Activated CD8-positive, alpha-beta memory T cell treated with anti-CD3 and anti-CD28 coated beads, Interleukin-2, amount 50 U/mL, for 4 hours (primary cell): Measurements from ENCODE around the gene ITGB7.
"Not testable (repeated sequence)": the region's sequence is repeated elsewhere in the genome, so short reads cannot be mapped to it uniquely, and the experiment has no call there.

ENCODE experiments used
- DNase-seq: peaks from one replicate; pipeline ENCODE4 v3.0.0-alpha.2; 2020

ITGB7 gene

GRCh38 chr12:53215497-53215896, 8.4 kb upstream of the ITGB7 start:
- no peak for DNase-seq

DNA sequence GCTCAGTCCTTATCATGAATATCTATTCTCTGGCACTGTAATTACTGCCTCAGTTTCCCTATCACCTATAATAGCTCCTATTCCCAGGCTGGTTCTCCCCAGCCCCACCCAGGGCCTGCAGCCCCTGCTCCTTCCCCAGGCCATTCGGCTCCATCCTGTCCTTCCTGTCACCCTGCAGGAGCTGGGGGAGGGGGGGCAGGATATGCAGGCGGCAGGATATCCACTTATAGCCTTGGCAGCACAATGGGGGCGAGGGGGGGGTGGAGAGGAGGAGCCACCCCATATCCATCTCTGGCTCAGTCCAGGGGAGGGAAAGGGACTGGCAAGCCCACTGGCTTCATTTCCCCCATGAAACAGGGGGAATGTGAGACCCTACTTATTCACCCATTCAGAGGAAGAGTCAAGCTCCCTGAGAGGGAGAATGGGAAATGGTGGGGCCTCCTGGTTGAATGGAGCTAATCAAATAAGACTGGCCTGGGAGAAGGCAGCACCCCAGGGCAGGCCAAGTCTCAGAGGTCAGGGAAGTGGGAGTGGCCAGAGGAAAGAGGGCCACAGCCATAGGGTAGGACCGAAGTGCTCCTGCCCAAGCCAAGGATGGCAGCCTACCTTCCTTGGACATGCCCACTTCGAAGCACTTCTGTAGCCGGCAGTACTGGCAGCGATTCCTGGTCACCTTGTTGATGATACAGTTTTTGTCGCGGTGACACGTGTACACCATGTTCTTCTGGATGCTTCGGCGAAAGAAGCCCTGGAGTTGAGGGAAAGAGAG, 7.8 kb upstream of the ITGB7 start:
- DNase-seq, result no peak

GRCh38 chr12:53214221-53214620, 7.2 kb upstream of the ITGB7 start:
- no peak for DNase-seq

DNA sequence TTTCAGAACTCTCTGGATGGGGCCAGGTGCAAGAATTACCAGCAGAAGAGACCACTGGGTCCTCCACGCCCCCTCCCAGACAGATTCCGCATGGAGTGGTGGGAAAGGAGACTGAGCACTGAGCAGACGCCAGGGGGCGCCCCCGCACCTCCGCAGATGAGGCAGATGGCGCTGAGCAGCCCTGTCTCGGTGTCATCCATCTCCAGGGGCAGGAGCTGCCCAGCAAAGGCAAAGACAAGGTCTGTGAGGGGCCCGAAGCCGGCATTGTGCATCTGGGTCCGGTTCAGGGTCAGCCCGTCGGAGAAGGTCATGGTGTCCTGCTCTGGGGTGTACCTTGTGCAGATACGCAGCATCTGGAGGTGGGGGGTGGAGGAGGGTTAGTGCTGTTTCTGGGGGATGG, 6.3 kb upstream of the ITGB7 start:
- peak; percentile 88 for DNase-seq

DNA sequence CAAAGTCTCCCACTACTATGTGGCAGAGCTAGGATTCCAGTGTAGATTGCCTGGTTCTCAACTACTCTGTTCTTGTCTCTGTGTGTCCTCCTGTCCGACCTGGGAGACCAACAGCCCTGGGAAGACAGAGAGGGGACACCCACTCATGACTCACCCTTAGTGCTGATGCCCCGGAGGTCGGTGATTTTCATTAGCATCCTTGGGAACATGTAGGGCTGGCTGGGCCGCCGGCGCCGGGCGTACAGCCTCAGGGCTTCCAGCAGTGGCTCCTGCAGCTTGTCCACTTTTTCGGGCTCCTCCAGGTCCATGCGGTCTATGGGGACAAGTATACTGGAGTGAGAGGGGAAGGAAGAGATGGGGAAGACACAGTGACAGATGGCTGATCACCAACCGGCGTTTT, 5.9 kb upstream of the ITGB7 start:
- no peak for DNase-seq

GRCh38 chr12:53211476-53212381, 4.7 kb upstream of the ITGB7 start:
- no peak for DNase-seq

DNA sequence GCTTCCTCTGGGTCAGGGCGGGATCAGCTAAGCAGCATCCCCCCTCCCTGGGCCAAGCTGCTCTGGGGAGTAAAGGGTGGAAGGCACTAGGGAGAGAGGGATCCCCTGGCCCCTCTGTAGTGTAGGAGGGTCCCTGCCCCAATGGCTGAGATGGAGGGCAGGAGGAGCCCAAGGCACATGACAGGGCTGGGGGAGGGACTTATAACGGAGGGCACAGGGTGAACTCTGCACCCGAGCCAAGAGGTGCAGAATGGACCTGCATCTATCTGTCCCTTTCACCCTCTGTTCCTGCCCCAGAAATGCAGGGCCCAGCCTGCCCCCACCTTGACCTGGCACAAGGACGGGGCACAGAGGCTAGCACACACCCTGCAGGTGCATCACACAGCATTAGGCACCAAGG, 3.8 kb upstream of the ITGB7 start:
- no peak for DNase-seq

DNA sequence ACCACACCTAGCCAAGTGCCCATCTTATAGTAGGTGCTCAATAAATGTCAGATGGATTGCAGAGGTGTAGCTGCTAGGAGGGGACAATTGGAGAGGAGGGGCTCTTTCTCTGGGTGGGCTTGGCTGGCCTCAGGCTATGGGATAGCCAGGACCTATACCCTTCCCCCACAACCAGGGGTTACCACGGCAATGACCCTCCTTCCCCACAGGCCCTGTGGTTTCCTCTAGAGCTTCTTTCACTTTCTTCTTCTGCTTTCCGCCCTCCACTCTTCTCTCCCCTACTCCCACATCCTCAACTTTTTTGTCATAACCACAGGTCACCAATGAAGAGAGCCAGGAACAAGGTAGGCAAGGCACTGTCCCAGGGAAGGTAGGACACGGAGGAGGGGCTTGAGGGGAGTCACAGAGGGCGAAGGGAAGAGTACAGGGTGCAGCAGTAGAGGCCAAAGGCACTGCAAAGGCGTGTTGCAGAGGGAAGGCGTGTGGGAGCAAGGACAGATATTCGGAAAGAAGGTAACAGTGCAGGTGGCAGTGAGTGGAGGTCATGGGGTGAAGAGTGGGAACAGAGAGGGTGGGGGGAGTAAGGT, 1.9 kb upstream of the ITGB7 start:
- no peak for DNase-seq

DNA sequence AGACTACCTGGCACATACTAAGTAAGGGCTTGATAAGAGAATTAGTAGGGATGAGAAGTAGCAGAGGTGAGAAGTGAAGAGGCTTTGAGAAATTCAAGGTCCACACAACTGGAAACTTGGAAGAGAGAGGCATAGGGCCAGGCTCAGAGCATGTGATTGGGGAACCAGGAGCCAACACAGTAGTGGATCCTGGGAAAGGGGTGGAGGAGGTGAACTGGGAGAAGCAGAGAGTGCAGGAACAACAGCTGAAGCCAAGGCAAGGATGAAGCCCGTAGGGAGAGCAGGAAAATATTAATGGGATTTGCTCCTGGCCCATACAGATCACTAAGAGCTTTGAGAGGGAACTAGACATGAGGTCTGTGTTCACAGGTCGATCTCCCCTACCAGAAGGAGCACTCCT, 1.4 kb upstream of the ITGB7 start:
- no peak for DNase-seq

DNA sequence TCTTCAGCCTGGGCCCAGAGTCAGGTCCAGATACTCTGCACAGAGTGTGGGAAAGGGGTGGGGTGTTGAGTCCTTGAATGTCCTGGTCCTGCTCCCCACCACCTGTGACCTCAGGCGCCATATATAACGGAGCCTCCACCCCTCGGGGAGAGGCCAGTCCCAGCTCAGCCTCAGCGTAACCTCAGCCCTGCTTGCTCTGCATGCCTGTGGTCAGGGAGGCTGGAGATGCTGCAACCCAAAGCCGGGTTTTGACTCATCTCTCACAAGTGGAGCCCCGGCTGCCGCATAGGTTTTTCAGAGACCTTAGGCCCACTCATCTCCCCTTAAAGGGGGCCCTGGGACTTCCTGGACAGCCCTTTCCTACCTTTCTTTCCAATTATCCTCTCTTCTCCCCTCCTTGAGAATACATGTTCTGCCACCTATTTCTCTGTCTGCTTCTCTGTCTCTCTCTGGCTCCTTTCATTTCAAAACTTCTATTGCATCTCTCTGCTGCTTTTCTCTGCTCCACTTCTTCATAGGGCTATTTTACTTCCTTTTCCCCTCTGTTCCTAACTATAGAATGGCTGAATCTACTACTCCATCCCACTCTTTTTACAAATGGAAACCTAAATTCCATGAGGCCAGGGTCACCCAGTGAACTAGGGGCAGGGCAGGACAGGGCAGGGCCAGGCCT, 1.2 kb downstream of the ITGB7 start:
- peak; percentile 61 for DNase-seq

GRCh38 chr12:53204351-53204750, 2.7 kb downstream of the ITGB7 start:
- no peak for DNase-seq

GRCh38 chr12:53202316-53202715, 4.7 kb downstream of the ITGB7 start:
- DNase-seq, result not testable (repeated sequence)

DNA sequence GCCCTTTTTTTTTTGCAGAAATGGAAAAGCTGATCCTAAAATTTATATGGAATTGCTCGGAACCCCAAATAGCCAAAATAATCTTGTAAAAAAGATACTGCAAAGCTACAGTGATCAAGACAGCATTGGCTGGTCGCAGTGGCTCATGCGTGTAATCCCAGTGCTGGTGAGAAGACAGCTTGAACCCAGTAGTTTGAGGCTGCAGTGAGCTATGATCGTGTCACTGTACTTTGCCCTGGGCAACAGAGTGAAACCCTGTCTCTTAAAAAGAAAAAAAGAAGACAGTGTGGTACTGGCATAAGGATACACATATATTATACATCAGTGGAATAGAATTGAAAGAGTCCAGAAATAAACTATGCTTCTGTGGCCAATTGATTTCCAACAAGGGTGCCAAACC, 5.4 kb downstream of the ITGB7 start:
- no peak for DNase-seq

GRCh38 chr12:53201177-53201541, 5.9 kb downstream of the ITGB7 start:
- DNase-seq, result no peak

DNA sequence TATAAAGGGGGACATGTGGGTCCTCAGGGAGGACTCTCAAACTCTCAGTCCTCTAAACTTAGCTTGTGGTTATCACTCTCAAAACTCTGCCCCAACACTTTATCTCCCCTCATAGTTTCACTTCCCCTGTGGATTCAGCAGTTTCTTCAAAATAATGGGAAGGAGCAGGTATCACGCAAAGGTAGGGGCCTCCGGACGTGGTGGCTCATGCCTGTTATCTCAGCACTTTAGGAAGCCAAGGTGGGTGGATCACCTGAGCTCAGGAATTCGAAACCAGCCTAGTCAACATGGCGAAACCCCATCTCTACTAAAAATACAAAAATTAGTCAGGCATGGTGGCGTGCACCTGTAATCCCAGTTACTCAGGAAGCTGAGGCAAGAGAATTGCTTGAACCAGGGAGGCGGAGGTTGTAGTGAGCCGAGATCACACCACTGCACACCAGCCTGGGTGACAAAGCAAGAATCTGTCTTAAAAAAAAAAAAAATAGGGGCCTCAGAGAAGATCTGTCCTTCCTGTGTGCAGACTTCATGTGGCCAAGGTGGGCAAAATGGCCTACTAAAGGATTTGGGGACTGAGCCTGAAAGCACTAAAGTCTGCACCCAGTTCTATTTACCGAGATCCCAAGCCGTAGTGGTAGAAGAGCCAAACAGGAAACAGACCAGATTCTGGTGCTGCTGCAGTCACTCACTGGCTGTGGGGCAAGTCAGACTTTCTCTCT, 6.4 kb downstream of the ITGB7 start:
- DNase-seq, result no peak

- no peak for DNase-seq
These were observed 7.0 kb downstream of the ITGB7 start for GRCh38 chr12:53200107-53200457.

GRCh38 chr12:53199700-53200099, 7.4 kb downstream of the ITGB7 start:
- no peak for DNase-seq

DNA sequence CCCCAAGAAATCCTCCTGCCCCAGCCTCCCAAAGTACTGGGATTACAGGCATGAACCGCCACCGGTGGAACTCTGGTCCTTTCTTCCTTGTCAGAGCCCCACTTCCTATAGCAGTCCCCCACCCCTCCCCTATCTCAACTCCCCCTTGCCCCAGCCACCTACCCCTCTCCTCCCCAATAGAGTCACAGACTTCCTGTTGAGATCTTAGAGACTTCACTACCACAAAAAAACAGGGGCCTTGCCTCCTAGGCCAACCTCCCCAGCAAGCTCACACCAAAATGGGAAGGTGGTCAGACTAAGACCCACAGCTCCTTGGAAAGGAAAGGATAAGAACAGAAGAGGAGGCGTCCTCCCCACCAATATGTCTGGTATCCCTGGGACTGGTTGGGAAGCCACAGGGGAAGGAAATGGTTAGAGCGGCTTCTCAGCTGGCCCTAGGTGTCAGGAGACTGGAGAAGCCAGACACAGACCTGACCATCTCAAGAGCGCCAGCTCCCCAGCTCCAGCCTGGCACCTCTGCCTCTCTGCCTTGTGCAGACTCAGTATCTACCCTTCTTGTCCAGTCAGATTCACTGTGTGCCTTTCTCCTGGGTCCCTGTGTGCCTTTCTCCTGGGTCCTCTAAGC, 8.5 kb downstream of the ITGB7 start:
- DNase-seq, result no peak

DNA sequence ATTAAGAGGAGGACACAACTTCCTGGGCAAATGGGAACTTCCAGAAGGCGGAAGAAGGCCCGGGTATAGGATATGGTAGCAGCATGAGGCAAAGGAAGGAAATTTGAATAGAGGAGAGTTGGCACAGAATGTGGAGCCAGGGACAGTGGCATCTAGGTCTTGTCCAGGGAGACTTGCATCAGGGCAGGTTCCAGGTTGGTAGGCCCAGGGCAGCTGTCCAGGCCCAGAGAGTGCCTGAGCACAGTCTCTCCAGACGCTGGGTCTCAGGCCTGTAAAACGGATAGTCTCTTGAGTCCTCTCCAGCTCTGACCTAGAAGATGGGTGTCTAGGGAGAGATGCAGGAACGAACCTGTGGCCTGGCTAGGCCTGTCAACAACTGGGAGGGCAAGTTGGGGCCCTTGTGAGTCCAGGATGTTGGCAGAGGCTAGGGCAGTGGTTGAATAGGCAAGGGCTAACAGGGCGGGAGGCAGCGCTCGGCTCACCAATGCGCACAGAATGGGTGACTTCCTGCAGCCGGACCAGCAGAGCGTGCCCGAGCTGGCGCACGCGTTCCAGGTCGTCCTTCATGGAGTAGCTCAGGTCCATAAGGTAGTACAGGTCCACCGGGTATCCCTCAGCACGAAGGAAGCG, 9.9 kb downstream of the ITGB7 start:
- no peak for DNase-seq

DNA sequence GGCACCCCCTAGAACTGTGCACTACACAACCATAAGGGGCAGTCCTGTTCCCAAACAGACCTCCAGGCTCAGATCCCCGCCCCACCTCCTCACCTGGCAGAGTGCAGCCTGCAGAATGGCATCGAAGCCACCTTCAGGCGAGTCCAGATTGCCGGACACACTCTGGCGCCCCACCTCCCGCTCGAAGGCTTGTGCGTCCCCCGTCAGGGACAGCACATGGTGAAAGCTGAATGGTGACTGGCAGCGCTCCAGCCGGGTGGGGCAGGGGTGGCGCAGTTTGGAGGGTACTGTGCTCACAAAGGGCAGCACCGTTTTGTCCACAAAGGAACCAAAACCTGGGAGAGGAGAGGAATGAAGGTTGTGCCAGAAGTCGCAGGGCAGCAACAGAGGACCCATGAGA, 10.6 kb downstream of the ITGB7 start:
- no peak for DNase-seq

DNA sequence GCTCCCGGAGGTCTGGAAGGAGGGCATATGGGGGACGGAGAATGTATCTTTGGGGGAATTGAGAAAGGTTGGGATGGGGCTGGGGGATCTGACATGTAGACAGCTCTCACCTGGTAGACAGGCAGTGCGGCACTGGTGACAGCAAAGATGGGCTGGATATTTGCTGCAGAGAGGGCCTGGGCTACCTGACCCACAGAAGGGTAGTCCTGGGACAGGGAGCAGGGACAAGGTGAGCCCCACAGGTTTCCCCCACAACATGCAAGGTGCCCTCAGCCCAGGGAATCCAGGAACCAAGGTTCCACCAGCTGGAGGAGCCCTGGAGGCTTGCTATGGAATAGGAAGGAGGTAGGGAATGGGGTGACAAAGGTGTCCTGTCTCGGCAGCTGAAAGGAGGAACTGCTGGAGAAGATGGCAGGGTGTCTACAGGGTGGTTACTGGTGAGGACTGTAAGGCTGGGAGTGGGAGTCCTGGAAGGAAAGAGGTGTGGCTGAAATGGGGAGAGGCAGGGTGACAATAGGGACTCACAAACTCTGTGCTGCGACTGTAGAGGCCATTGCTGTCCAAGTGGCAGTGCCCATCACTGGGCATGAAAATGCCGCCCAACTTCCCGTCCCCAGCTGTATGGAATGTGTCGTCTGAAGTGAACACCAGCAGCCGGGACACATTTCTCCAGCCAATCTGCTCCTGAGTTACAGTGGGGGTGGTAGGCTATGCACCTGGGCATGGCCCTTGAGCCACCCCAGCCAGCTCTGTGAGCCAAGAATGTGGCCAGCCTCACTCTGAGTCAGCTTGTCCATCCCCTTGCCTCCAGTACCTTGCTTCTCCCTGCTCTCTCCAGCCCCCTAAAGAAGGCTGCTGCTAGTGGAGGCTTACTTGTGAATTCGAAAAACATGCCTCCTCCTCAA, 11.3 kb downstream of the ITGB7 start:
- no peak for DNase-seq
